Measurements from ENCODE around the gene BTK.
A peak's percentile ranks its signal among the peaks of the same experiment; 100 is the strongest.

The BTK gene

GRCh38 chrX:101393530-101394305 lies 7.7 kb upstream of the BTK start:
- DNase-seq (ENCODE audit: low read depth in 2 of 3, low spot score in 2 of 3), result no peak

DNA sequence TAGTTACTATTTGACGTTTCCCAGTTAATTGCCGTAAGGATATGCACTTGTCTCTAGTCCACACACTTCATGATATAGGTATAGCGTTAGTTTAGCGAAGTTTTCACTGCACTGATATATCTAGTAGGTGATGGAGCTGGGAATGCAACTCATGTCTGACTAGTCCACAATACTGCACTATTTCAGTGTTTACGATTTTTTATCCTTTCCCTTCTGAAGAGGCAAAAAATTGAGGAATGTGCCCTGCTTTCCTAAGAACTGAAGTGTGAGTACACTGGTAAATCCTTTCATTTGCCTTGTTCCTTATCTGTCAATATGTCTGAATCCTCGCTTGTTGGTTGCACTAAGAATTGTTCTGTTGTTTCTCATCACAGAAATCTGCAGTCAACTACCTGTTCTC lies 5.8 kb upstream of the BTK start:
- no peak for DNase-seq (ENCODE audit: low read depth in 2 of 3, low spot score in 2 of 3)

- peak; percentile 46 to 67 (median 60) for DNase-seq (ENCODE audit: low read depth in 2 of 3, low spot score in 2 of 3)
Observed at GRCh38 chrX:101390664-101391525, 4.9 kb upstream of the BTK start, which contains the start of gene RPL36A. RPL36A (plus strand) TSS chrX:101391011; CDS start chrX:101391044, 33 bp downstream.

DNA sequence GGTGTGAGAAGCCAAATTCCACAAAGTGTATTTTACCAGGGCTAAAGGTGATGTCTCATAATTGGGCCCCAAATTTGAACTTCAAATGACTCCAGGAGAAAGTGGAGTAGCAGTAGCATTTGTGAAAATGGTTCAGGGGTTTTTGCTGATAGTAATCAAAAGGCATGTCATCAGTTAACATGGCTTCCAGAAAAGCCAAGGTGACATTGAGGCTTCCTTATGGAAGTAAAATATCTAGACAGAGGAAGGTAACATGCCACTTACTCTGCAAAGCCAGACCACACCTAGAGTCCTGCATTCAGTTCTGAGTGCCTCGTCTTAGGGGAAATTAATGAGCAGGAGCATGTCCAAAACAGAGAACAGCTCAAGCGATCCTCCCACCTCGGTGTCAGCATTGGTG lies 2.6 kb upstream of the BTK start:
- DNase-seq (ENCODE audit: low read depth in 2 of 3, low spot score in 2 of 3), result no peak

GRCh38 chrX:101386542-101386885 lies 523 bp upstream of the BTK start:
- no peak for DNase-seq (ENCODE audit: low read depth in 2 of 3, low spot score in 2 of 3)

DNA sequence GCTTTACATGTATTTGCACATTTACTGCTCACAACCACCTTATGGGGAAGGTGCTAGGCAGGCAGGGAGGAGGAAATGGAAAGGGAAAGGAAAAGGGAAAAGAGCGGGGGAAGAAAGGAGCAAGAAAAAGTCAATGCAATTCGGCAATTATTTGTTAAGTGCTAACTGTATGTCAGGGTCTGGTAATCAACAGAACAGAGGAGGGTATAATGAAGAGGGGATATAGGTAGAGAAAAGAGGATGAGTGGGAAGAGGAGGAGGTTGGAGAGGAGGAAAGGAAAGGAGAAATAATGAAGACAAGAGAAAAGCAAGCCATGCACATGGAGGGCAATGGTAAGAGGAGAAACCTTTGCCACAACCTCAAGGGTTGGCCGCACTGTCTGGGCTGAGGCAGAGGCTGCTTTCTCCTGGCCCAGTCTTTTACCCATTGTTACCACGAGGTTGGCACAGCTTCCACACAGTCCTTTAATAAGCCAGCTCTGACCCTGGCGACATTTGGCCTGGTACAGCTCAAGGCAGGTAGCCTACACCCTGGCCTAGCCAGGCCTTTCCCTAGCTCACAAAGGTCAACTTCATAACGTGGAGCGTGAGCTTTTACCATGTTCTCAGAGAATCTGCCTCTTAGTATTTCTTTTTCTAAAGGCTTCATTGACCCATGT lies 836 bp downstream of the BTK start:
- no peak for DNase-seq (ENCODE audit: low read depth in 2 of 3, low spot score in 2 of 3)

GRCh38 chrX:101383679-101384205 lies 2.2 kb downstream of the BTK start:
- no peak for DNase-seq (ENCODE audit: low read depth in 2 of 3, low spot score in 2 of 3)

DNA sequence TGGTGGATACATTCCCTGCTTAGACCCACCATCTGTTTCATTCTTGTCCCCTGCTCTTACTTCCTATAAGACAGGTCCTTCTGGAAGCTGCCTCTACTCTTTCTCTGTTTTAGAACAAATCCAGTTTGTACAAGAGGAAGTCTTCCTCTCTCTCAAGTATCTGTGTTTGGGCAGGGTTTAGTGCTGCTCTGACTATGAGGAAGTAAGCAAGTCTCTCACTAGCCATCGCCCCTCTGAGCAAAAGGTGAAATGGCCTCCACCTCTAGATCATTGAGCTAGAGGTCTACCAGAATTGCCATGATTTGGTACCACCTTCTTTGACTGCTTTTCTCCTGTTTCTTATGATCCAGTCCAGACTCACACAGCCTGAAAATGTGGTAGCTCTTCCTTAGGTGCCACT lies 8.4 kb downstream of the BTK start:
- no peak for DNase-seq (ENCODE audit: low read depth in 2 of 3, low spot score in 2 of 3)

DNA sequence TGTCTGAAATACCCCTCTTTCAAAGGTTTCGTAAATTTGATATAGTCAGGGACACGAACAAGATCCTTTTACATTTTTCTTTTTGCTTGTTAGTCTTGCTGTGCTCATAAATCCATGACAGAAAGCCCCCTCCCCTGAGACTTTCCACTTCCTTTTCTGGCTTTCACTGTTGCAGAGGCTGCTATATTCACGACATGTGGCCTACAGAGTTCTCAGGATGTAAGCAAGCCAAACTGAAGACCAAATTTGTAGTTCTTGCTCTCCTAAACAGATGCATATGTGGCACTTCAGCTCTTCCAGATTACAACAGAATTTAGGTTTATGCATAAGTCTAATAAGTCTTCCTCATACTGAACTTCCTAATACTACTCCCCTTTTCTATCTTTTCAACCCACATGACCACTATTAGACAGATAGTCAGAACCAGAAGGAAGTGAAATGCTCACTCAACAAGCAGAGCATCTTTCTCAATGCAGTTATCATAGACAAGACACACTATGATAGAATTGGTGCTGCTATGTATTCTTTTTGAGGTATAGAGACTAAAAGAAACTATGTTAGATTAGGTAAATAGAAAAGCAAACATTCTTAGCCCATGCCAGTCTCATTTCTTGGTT lies 15.0 kb downstream of the BTK start:
- no peak for DNase-seq (ENCODE audit: low read depth in 2 of 3, low spot score in 2 of 3)

DNA sequence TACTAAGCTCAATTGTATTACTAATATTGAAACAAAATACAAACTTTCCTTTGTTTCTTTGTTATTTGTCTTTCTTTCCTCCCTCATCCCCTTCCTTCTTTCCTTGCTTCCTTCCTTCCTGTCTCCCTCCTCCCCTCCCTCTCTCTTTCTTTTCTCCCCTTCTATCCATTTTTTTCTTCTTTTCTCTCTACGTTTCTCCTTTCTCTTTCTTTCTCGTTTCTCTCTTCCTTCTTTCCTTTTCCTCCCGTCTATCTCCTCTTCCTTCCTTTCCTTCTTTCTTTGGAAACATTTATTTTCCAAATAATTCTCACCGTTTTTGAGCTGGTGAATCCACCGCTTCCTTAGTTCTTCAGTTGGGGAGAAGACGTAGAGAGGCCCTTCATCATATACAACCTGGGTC lies 16.3 kb downstream of the BTK start:
- no peak for DNase-seq (ENCODE audit: low read depth in 2 of 3, low spot score in 2 of 3)

GRCh38 chrX:101368800-101369199 lies 17.2 kb downstream of the BTK start:
- DNase-seq (ENCODE audit: low read depth in 2 of 3, low spot score in 2 of 3), result no peak

GRCh38 chrX:101365301-101365795 lies 20.6 kb downstream of the BTK start:
- DNase-seq (ENCODE audit: low read depth in 2 of 3, low spot score in 2 of 3), result no peak

DNA sequence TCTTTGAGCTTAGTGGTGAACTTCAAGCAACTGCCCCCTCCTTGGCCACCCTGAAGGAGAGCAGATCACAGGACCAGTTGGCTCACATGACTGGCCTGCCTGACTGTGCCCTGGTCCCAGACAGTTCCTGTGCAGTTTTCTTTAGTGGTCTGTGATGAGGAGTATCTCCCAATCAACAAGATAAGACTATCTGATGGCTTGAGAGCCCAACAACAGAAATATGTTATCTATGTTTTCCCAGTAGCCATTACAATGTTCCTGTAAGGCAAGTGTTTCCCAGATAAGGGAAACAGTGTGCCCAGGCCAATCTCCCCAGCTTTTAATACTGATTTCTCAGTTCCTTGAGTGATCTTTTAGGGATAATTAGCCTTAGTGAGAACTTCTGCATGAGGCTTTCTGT lies 23.2 kb downstream of the BTK start:
- DNase-seq (ENCODE audit: low read depth in 2 of 3, low spot score in 2 of 3), result no peak

DNA sequence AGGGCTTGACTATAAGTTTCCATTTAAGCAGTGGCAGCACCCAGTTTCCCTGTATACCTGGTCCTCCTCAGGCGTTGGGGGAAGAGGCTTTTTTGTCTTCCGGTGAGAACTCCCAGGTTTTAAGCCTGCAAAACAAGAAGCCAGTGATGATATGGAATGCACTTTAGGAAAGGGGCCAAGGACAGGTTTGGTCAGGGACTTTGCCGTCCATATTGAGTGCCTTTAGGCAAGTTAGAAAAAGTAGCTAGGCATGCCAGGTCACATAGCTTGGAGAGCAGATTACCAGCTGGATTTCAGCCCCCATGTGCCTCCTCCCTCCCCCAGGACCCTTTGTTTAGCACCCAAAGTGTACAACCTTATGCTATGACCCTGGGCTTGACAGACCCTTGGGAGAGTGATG lies 23.9 kb downstream of the BTK start:
- no peak for DNase-seq (ENCODE audit: low read depth in 2 of 3, low spot score in 2 of 3)

DNA sequence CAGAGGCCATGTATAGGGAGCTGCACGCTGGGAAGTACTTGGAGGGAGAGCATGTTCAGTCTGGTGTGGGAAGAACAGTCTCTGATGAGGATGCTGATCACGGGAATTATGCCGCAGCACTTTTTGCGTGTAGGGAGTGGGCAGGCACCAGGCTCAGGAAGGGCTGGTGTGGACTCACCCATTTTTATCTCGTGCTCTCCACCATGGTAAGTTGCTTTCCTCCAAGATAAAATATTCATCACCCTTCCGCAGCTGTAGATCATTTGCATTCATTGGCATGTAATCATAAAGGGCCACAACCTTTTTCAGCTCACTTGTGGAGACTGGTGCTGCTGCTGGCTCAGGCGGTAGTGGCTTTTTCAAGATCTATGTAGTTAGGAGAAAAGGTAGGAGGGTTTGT lies 25.6 kb downstream of the BTK start:
- no peak for DNase-seq (ENCODE audit: low read depth in 2 of 3, low spot score in 2 of 3)

GRCh38 chrX:101359966-101360365 lies 26.0 kb downstream of the BTK start:
- no peak for DNase-seq (ENCODE audit: low read depth in 2 of 3, low spot score in 2 of 3)

DNA sequence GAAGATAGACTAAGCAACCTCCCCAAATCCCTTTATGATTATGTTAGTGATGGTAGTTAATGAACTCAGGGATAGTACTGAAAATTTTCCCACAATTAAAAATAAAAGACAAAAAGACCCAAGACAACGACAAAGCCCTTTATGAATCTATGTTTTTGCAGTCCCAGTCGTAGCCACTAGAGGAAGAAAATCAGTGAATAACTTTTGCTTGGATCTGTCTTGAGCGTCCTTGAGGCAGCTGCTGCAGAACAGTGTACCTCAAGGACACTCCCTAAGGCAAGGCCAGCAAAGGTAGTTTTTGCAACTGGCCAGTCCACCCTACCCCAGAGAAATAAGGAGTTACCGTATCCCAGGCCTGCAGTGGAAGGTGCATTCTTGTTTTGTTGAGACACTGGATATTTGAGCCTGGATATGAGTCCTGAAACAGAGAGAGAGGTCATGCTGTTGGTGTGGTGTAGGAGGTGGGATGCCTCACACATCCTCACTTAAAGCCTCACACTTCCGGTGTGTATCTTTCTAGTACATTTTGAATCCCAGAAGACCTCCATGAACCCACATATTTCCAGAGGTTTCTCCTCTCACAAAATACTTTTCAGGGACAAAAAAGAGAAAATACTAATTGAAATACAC lies 28.7 kb downstream of the BTK start:
- no peak for DNase-seq (ENCODE audit: low read depth in 2 of 3, low spot score in 2 of 3)

DNA sequence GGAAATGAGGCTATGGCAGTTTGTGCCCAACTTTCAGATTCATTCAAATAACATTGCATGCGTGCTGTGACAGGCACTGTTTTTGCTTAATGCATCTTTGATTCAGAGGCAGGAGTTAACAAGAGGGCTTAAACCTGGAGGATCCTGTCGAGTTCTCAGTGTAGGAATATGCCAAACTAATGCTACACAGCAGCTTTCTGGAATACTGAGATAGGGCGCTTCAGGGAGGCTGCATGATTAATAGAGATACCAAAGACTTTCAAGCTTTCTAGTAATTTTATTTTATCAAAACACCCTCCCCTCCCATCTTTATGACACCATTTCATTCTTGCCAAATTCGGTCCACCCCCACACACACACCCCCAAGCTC lies 36.8 kb downstream of the BTK start:
- DNase-seq (ENCODE audit: low read depth in 2 of 3, low spot score in 2 of 3), result no peak

DNA sequence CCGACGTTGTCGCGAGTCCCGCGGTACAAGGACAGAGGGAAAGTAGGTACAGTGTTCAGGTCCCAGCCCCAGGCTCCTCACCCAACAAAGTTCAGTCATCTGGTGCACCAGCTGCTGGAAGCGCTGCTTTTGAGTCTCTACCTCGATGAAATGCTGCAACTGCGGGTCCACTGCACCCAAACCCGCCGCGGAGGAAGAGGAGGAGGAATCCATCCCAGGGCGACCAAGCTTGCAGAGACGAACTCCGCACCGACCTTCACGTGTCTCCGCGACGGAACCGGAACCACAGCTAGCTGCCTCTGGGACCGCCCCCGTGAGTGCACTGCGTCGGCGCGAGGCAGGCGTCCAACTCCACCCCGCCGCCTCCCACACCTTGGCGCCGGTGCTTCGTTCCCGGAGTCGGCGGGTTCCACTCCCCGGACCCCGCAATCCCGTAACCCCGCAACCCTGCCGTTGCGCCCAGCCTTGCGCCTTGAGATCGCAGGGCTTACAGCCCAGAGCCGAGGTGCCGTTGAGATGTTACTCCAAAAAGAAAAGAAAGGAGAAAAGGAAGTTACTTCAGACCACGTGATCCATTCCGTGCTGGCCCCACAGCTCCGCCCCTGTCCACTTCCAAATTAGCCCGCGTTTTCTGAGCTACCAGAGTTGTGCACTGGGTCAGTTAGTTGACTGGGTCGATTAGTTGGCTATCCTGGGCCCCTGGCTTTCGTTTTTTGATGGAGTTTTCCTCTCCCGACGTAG lies 37.4 kb downstream of the BTK start, which contains the start of gene TIMM8A:
TSS of gene TIMM8A (minus strand) at position 291 of the 741 bp plus-strand sequence. CDS start at position 213, 78 bp downstream.
- peak; percentile 26 to 53 (median 34) for DNase-seq (ENCODE audit: low read depth in 2 of 3, low spot score in 2 of 3)
